HepG2 (cell line): ENCODE measurements around the gene FRMD3. TPM values are rescaled to one million over a fixed set of nuclear protein-coding genes. Genes with fewer than 3 reads are reported as not detected.

Source experiments
- ATAC-seq: fragments of 200-7000 bp; cut with Tn5 transposase; 3 replicates; pipeline ENCODE4 v1.9.1; 2020; ENCODE audit warnings: mild to moderate bottlenecking, moderate library complexity
- BruUV-seq: library from RNA; stranded (reverse); fragments of 400-500 nt; replicated peaks from 2 replicates; lab custom pipeline; 2021; lab: Mats Ljungman, UMichigan
- CTCF ChIA-PET: fragments of 300-600 bp; formaldehyde crosslinking; extraction: SDS; loops from one replicate; lab custom pipeline; 2021; ENCODE audit warnings: low total read pairs, inconsistent platforms, low intra/inter-chr PET ratio; lab: Yijun Ruan, JAX
- POLR2A ChIA-PET: fragments of 350-600 bp; sonication (Branson Sonifier 250); formaldehyde crosslinking; loops from one replicate; lab custom pipeline; 2020; ENCODE audit warnings: antibody characterized with exemption, inconsistent platforms; lab: Yijun Ruan, JAX
- DNase-seq: peaks from one replicate; pipeline ENCODE4 v3.0.0-alpha.2; 2015; ENCODE audit warnings: low spot score
- FAIRE-seq: peaks from 3 replicates; lab custom pipeline; 2011; peaks lifted over from hg19 to GRCh38; lab: Jason Lieb, UNC
- H2AFZ ChIP-seq: one replicate; pipeline ENCODE4 v1.6.1; 2011; ENCODE audit warnings: low read length, inconsistent platforms
- H3K27ac ChIP-seq: fragments of 300-600 bp; 3 replicates; pipeline ENCODE4 v1.8.0; 2011; ENCODE audit warnings: mixed run types, mild to moderate bottlenecking, mixed read lengths, low read length, inconsistent platforms; ENCODE audit not compliant: insufficient read depth; ENCODE audit errors: extremely low read length
- H3K27me3 ChIP-seq, 2 experiments: fragments of 200-600 bp in 1 of 2; 2 replicates in 1 of 2; 3 replicates in 1 of 2; pipeline versions ENCODE4 v1.6.0 to v1.8.0; 2011; ENCODE audit warnings: low read length in 2 of 2, mild to moderate bottlenecking in 2 of 2, moderate library complexity in 2 of 2, inconsistent platforms in 1 of 2; ENCODE audit not compliant: insufficient read depth in 2 of 2, control insufficient read depth in 1 of 2
- H3K36me3 ChIP-seq, 2 experiments: fragments of 200-600 bp in 1 of 2; replicated peaks in 1 of 2; 2 replicates in 1 of 2; 3 replicates in 1 of 2; pipeline versions ENCODE4 v1.5.1 to v1.8.0; 2011; ENCODE audit warnings: low read length in 2 of 2, inconsistent platforms in 1 of 2; ENCODE audit not compliant: insufficient read depth in 2 of 2, control insufficient read depth in 1 of 2
- H3K4me1 ChIP-seq: 2 replicates; pipeline ENCODE4 v1.5.1; 2012; ENCODE audit warnings: low read length, inconsistent platforms; ENCODE audit not compliant: insufficient read depth
- H3K4me2 ChIP-seq: 2 replicates; pipeline ENCODE4 v1.6.0; 2011; ENCODE audit warnings: low read depth, low read length, inconsistent platforms
- H3K4me3 ChIP-seq, 3 experiments: fragments of 200-600 bp in 1 of 3; sonication (generic), shearing (Covaris generic) in 1 of 3; replicated peaks in 1 of 3; 2 replicates each; pipeline ENCODE4 v1.5.1; 2011 to 2016; ENCODE audit warnings: low read length in 3 of 3, inconsistent platforms in 2 of 3, low read depth in 2 of 3, mild to moderate bottlenecking in 2 of 3, control low read depth in 1 of 3, mixed read lengths in 1 of 3; ENCODE audit not compliant: insufficient read depth in 1 of 3
- H3K79me2 ChIP-seq: one replicate; pipeline ENCODE4 v1.6.1; 2011; ENCODE audit warnings: low read length, inconsistent platforms; ENCODE audit not compliant: insufficient read depth
- H3K9ac ChIP-seq: 2 replicates; pipeline ENCODE4 v1.6.0; 2011; ENCODE audit warnings: mild to moderate bottlenecking, low read depth, low read length, inconsistent platforms; ENCODE audit not compliant: insufficient read depth
- H3K9me3 ChIP-seq: 2 replicates; pipeline ENCODE4 v1.5.1; 2012; ENCODE audit warnings: mild to moderate bottlenecking, low read length
- H4K20me1 ChIP-seq: 2 replicates; pipeline ENCODE4 v1.6.0; 2011; ENCODE audit warnings: inconsistent platforms, mild to moderate bottlenecking, low read length, moderate library complexity; ENCODE audit not compliant: insufficient read depth
- ARID2 ChIP-seq: sonication (generic); formaldehyde crosslinking; IDR thresholded peaks from 2 replicates; pipeline ENCODE4 v1.8.1; 2022; ENCODE audit warnings: mild to moderate bottlenecking, missing genetic modification reagents, borderline replicate concordance
- BRCA1 ChIP-seq: sonication (generic); formaldehyde crosslinking; IDR thresholded peaks from 2 replicates; pipeline ENCODE4 v1.4.0; 2020; ENCODE audit warnings: missing genetic modification reagents
- CHD4 ChIP-seq: fragments of 200-600 bp; sonication (generic); IDR thresholded peaks from 2 replicates; pipeline ENCODE4 v1.7.0; 2017; ENCODE audit warnings: mild to moderate bottlenecking, low read length, borderline replicate concordance
- ERF ChIP-seq: IDR thresholded peaks from 2 replicates; pipeline ENCODE4 v1.6.1; 2018; ENCODE audit warnings: missing biosample characterization, missing genetic modification reagents
- GTF2F1 ChIP-seq: fragments of 150-350 bp; IDR thresholded peaks from 2 replicates; pipeline ENCODE4 v1.6.1; 2014; ENCODE audit warnings: low read length
- HNF4A ChIP-seq: sonication (generic); formaldehyde crosslinking; IDR thresholded peaks from 2 replicates; pipeline ENCODE4 v1.4.0; 2020; ENCODE audit warnings: missing genetic modification reagents
- HNF4G ChIP-seq, 2 experiments: sonication (generic) in 1 of 2; formaldehyde crosslinking in 1 of 2; IDR thresholded peaks; 2 replicates each; pipeline versions ENCODE4 v1.4.0 to v1.6.1; 2011 to 2020; ENCODE audit warnings: borderline replicate concordance in 2 of 2, low read depth in 2 of 2, mild to moderate bottlenecking in 2 of 2, low read length in 1 of 2, missing genetic modification reagents in 1 of 2, moderate library complexity in 1 of 2
- NBN ChIP-seq: fragments of 450-650 bp; conservative IDR thresholded peaks from 2 replicates; pipeline ENCODE4 v1.6.1; 2017
- NCOR1 ChIP-seq: fragments of 200-600 bp; sonication (generic); IDR thresholded peaks from 2 replicates; pipeline ENCODE4 v1.7.0; 2017; ENCODE audit warnings: antibody characterized with exemption, low read length, borderline replicate concordance
- PLSCR1 ChIP-seq: sonication (generic); formaldehyde crosslinking; IDR thresholded peaks from 2 replicates; pipeline ENCODE4 v1.5.0; 2020; ENCODE audit warnings: missing genetic modification reagents, mild to moderate bottlenecking, borderline replicate concordance
- RNF2 ChIP-seq: fragments of 450-650 bp; conservative IDR thresholded peaks from 2 replicates; pipeline ENCODE4 v1.6.1; 2016; ENCODE audit warnings: low read depth
- RXRB ChIP-seq: IDR thresholded peaks from 2 replicates; pipeline ENCODE4 v1.6.1; 2016; ENCODE audit warnings: borderline replicate concordance, missing genetic modification reagents, missing compliant biosample characterization
- SNRNP70 ChIP-seq: fragments of 200-400 bp; formaldehyde crosslinking; IDR thresholded peaks from 2 replicates; pipeline ENCODE4 v1.6.1; 2017; ENCODE audit warnings: mild to moderate bottlenecking, low read depth, low read length, moderate library complexity
- SOX5 ChIP-seq: IDR thresholded peaks from 2 replicates; pipeline ENCODE4 v1.6.1; 2016; ENCODE audit warnings: borderline replicate concordance
- TAF15 ChIP-seq: fragments of 200-400 bp; formaldehyde crosslinking; IDR thresholded peaks from one replicate; pipeline ENCODE4 v1.6.1; 2018; ENCODE audit warnings: mild to moderate bottlenecking, low read depth, low read length; ENCODE audit not compliant: poor library complexity, severe bottlenecking
- TEAD2 ChIP-seq: sonication (generic); formaldehyde crosslinking; IDR thresholded peaks from 2 replicates; pipeline ENCODE4 v1.9.0; 2021; ENCODE audit warnings: missing genetic modification reagents
- XRCC5 ChIP-seq: fragments of 200-400 bp; formaldehyde crosslinking; optimal IDR thresholded peaks from 2 replicates; pipeline ENCODE3; 2017; ENCODE audit warnings: mild to moderate bottlenecking, low read length
- ZBTB21 ChIP-seq: sonication (generic); formaldehyde crosslinking; IDR thresholded peaks from 2 replicates; pipeline ENCODE4 v1.4.0; 2020; ENCODE audit warnings: missing genetic modification reagents
- ZFX ChIP-seq: sonication (generic); formaldehyde crosslinking; IDR thresholded peaks from 2 replicates; pipeline ENCODE4 v1.4.0; 2020; ENCODE audit warnings: mild to moderate bottlenecking, low read depth, missing genetic modification reagents, moderate library complexity
- ZNF292 ChIP-seq: sonication (generic); formaldehyde crosslinking; IDR thresholded peaks from 2 replicates; pipeline ENCODE4 v1.8.1; 2022; ENCODE audit warnings: mild to moderate bottlenecking, low read depth, missing genetic modification reagents, borderline replicate concordance
- ZNF556 ChIP-seq: sonication (generic); formaldehyde crosslinking; IDR thresholded peaks from 2 replicates; pipeline ENCODE4 v1.4.0; 2020; ENCODE audit warnings: mild to moderate bottlenecking, missing genetic modification reagents, borderline replicate concordance
- ZNF570 ChIP-seq: sonication (generic); formaldehyde crosslinking; IDR thresholded peaks from 2 replicates; pipeline ENCODE4 v1.4.0; 2020; ENCODE audit warnings: mild to moderate bottlenecking, missing genetic modification reagents, borderline replicate concordance
- ZNF607 ChIP-seq: sonication (generic); formaldehyde crosslinking; IDR thresholded peaks from 2 replicates; pipeline ENCODE4 v1.5.1; 2020; ENCODE audit warnings: missing genetic modification reagents, mild to moderate bottlenecking, borderline replicate concordance
- ZNF652 ChIP-seq: IDR thresholded peaks from 2 replicates; pipeline ENCODE4 v1.6.1; 2016; ENCODE audit warnings: low read depth, borderline replicate concordance
- ZUFSP ChIP-seq: sonication (generic); formaldehyde crosslinking; IDR thresholded peaks from 2 replicates; pipeline ENCODE4 v1.9.0; 2021; ENCODE audit warnings: missing genetic modification reagents, mild to moderate bottlenecking, borderline replicate concordance
- WGBS: methylation state at CpG from one replicate; pipeline ENCODE4 v1.1.6; 2017; ENCODE audit warnings: low lambda C conversion rate; 5-methylcytosine and 5-hydroxymethylcytosine counted together
- in situ Hi-C: cut with HindIII; loops from 2 replicates; pipeline ENCODE4 v1.10.0; 2017; ENCODE audit warnings: low pct_unique_long_range_greater_than_20kb; ENCODE audit not compliant: extremely low pct_ligation_motif_present
- intact Hi-C: fragments of 100-400 bp; cut with micrococcal nuclease; formaldehyde crosslinking; loops from one replicate; pipeline ENCODE4 v1.10.0; 2022; ENCODE audit not compliant: unreplicated experiment
- polyA plus RNA-seq, 8 experiments: library from polyadenylated mRNA; depleted of rRNA in 3 of 8; stranded (reverse) in 7 of 8; unstranded in 1 of 8; fragments of >200 nt; fragmentation: Illumina TruSeq in 4 of 8; extraction: Trizol in 4 of 8; gene quantifications; 2 replicates each; pipeline versions ENCODE4 v1.2.1 to v1.2.3, GENCODE V29; 2011 to 2016; ENCODE audit warnings: low read depth in 4 of 8, missing spikeins in 1 of 8, mixed read lengths in 1 of 8; ENCODE audit not compliant: insufficient read depth in 1 of 8
- total RNA-seq, 5 experiments: library from RNA; depleted of rRNA; stranded (reverse); fragments of >200 nt; fragmentation: Illumina TruSeq; extraction: Trizol; gene quantifications; 2 replicates each; pipeline ENCODE4 v1.2.3, GENCODE V29; 2016; ENCODE audit warnings: low read depth in 1 of 5

FRMD3 gene
- total and polyA plus RNA-seq, 2 of the 13 experiments (the other 11 are each of a cell fraction or from before 2014, with no cell fraction given): 3.2 to 7.7 TPM

- peak; percentile 8 for FAIRE-seq
- CTCF ChIA-PET: no interaction called here
- no peak for TF ChIP-seq ZNF570 (CRISPR knock-in tag)
- TF ChIP-seq TEAD2 (CRISPR knock-in tag): no peak
- TF ChIP-seq ZNF292 (CRISPR knock-in tag): 0 out of 2 replicates have a peak, but pooled peaks have one; percentile 25
- TF ChIP-seq HNF4A (CRISPR knock-in tag): peak; percentile 71
- no peak for TF ChIP-seq ZFX
- TF ChIP-seq XRCC5: no peak
- TF ChIP-seq HNF4G (IDR thresholded peaks at IDR 0.05; ENCODE audit: borderline replicate concordance, low read depth, low read length): peak; percentile 66
- no peak for TF ChIP-seq HNF4G (CRISPR knock-in tag; IDR thresholded peaks at IDR 0.05; ENCODE audit: borderline replicate concordance, low read depth)
- no peak for TF ChIP-seq CHD4
- TF ChIP-seq BRCA1 (CRISPR knock-in tag): no peak
- TF ChIP-seq ERF (CRISPR knock-in tag): no peak
- TF ChIP-seq TAF15: no peak
- no peak for TF ChIP-seq SOX5 (CRISPR knock-in tag)
- TF ChIP-seq NBN: no peak
- TF ChIP-seq RNF2: no peak
- no peak for TF ChIP-seq ZNF607 (CRISPR knock-in tag)
- peak; percentile 54; the same call in 1 of the 2 replicates for TF ChIP-seq NCOR1
- TF ChIP-seq ZNF652 (CRISPR knock-in tag): peak; percentile 94
- no peak for TF ChIP-seq SNRNP70
- no peak for TF ChIP-seq ARID2 (CRISPR knock-in tag)
- no peak for TF ChIP-seq ZBTB21
- TF ChIP-seq RXRB (CRISPR knock-in tag): 0 out of 2 replicates have a peak, but pooled peaks have one; percentile 12
- no peak for TF ChIP-seq ZUFSP
- TF ChIP-seq PLSCR1 (CRISPR knock-in tag): no peak
- no peak for TF ChIP-seq GTF2F1
- no peak for TF ChIP-seq ZNF556
These were observed 141.4 kb downstream of the FRMD3 start for GRCh38 chr9:83396813-83397212.

More at GRCh38 chr9:83396813-83397212, 141.4 kb downstream of the FRMD3 start:
- Histone ChIP-seq H3K79me2 (no peaks in the 10 kb centered on the region), H3K27ac (peak overlapping the region; percentile 3), H3K4me2 (peak overlapping the region; percentile 10; the same call in 1 of the 2 replicates), H3K4me3 (no peak overlapping the region), H3K27me3 (no peaks in the 10 kb centered on the region), H3K9me3 (no peaks in the 10 kb centered on the region), H4K20me1 (no peaks in the 10 kb centered on the region), H3K36me3 (no peaks in the 10 kb centered on the region), H3K4me1 (peaks cover 40% of the 10 kb centered on the region), H2AFZ (no peak overlapping the region), H3K9ac (no peak overlapping the region)
- in situ Hi-C loops (no loop called here), intact Hi-C loops (no loop called here)
- DNase-seq (no peak), ATAC-seq (peak; percentile 87)
- POLR2A ChIA-PET: interaction anchor here (1.1 kb wide), 1 partner anchor 9 kb away, joined by 3 read pairs; no protein-coding TSS in a partner anchor
- no TSS peak for BruUV-seq
- 51% methylated on average over 4 of the region's 4 CpGs for WGBS
